ENCODE measurements around the gene MORC3. TPM values are rescaled to one million over a fixed set of nuclear protein-coding genes. Genes with fewer than 3 reads are reported as not detected.

Gene MORC3
- total and polyA plus RNA-seq, 9 of the 15 experiments (the other 6 are each of a cell fraction or from before 2014, with no cell fraction given): 12.7 to 53.7 (median 36.0) TPM

DNA sequence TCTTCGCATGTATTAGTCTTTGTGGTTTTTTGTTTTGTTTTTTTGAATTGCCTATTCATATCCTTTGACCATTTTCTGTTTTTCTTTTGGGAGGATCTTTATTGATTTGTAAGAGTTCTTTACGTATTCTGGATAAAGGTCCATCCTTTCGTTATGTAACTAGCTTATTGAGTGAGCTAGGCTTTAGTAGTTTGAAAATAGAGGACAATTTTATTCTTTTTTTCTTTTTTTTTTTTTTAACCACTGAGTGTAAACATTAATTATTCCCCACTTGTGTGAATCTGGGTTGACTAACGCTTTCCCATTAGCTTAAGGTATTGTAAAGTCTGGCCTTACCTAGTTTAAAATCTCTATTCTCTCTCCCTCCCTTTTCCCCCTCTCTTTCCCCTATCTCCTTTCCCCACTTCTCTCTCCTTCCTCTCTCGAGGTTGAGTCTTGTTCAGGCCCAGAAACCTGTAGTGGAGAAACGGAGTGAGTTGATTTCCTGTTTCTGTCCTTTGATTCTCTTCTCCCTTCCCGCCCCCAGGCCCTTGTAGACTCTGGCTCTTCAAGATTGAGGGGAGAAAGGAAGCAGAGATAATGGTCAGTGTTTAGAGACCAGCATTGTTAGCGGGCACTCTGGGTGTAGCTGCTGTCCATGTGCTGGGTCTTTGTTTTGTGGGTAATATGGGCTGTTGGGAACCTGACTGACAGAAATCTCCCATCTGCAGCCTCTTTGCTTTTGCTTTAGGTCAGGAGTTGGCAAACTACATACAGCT is 1.5 kb downstream of the MORC3 start (continued):
- TF ChIP-seq, protein P1, sequence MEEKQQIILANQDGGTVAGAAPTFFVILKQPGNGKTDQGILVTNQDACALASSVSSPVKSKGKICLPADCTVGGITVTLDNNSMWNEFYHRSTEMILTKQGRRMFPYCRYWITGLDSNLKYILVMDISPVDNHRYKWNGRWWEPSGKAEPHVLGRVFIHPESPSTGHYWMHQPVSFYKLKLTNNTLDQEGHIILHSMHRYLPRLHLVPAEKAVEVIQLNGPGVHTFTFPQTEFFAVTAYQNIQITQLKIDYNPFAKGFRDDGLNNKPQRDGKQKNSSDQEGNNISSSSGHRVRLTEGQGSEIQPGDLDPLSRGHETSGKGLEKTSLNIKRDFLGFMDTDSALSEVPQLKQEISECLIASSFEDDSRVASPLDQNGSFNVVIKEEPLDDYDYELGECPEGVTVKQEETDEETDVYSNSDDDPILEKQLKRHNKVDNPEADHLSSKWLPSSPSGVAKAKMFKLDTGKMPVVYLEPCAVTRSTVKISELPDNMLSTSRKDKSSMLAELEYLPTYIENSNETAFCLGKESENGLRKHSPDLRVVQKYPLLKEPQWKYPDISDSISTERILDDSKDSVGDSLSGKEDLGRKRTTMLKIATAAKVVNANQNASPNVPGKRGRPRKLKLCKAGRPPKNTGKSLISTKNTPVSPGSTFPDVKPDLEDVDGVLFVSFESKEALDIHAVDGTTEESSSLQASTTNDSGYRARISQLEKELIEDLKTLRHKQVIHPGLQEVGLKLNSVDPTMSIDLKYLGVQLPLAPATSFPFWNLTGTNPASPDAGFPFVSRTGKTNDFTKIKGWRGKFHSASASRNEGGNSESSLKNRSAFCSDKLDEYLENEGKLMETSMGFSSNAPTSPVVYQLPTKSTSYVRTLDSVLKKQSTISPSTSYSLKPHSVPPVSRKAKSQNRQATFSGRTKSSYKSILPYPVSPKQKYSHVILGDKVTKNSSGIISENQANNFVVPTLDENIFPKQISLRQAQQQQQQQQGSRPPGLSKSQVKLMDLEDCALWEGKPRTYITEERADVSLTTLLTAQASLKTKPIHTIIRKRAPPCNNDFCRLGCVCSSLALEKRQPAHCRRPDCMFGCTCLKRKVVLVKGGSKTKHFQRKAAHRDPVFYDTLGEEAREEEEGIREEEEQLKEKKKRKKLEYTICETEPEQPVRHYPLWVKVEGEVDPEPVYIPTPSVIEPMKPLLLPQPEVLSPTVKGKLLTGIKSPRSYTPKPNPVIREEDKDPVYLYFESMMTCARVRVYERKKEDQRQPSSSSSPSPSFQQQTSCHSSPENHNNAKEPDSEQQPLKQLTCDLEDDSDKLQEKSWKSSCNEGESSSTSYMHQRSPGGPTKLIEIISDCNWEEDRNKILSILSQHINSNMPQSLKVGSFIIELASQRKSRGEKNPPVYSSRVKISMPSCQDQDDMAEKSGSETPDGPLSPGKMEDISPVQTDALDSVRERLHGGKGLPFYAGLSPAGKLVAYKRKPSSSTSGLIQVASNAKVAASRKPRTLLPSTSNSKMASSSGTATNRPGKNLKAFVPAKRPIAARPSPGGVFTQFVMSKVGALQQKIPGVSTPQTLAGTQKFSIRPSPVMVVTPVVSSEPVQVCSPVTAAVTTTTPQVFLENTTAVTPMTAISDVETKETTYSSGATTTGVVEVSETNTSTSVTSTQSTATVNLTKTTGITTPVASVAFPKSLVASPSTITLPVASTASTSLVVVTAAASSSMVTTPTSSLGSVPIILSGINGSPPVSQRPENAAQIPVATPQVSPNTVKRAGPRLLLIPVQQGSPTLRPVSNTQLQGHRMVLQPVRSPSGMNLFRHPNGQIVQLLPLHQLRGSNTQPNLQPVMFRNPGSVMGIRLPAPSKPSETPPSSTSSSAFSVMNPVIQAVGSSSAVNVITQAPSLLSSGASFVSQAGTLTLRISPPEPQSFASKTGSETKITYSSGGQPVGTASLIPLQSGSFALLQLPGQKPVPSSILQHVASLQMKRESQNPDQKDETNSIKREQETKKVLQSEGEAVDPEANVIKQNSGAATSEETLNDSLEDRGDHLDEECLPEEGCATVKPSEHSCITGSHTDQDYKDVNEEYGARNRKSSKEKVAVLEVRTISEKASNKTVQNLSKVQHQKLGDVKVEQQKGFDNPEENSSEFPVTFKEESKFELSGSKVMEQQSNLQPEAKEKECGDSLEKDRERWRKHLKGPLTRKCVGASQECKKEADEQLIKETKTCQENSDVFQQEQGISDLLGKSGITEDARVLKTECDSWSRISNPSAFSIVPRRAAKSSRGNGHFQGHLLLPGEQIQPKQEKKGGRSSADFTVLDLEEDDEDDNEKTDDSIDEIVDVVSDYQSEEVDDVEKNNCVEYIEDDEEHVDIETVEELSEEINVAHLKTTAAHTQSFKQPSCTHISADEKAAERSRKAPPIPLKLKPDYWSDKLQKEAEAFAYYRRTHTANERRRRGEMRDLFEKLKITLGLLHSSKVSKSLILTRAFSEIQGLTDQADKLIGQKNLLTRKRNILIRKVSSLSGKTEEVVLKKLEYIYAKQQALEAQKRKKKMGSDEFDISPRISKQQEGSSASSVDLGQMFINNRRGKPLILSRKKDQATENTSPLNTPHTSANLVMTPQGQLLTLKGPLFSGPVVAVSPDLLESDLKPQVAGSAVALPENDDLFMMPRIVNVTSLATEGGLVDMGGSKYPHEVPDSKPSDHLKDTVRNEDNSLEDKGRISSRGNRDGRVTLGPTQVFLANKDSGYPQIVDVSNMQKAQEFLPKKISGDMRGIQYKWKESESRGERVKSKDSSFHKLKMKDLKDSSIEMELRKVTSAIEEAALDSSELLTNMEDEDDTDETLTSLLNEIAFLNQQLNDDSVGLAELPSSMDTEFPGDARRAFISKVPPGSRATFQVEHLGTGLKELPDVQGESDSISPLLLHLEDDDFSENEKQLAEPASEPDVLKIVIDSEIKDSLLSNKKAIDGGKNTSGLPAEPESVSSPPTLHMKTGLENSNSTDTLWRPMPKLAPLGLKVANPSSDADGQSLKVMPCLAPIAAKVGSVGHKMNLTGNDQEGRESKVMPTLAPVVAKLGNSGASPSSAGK (IDR thresholded peaks at IDR 0.05): peak; percentile 13
- TF ChIP-seq MAZ (CRISPR knock-in tag; conservative IDR thresholded peaks at IDR 0.05 in 1 of 2, IDR thresholded peaks at IDR 0.05 in 1 of 2) (peak in 1 of 2 experiments; percentile 24; a peak in 1 of 4 replicates), ZNF785 (CRISPR knock-in tag; IDR thresholded peaks at IDR 0.05) (no peak), ZNF354B (CRISPR knock-in tag; IDR thresholded peaks at IDR 0.05) (no peak), RAD21 (CRISPR knock-in tag; conservative IDR thresholded peaks at IDR 0.05 in 1 of 2, IDR thresholded peaks at IDR 0.05 in 1 of 2) (no peak), FUS (optimal IDR thresholded peaks at IDR 0.05; ENCODE audit: low read depth, low read length) (no peak), DEAF1 (CRISPR knock-in tag; IDR thresholded peaks at IDR 0.05) (no peak), TBP (optimal IDR thresholded peaks at IDR 0.05; ENCODE audit: low read depth, low read length) (no peak)
- TF ChIP-seq, protein P2, sequence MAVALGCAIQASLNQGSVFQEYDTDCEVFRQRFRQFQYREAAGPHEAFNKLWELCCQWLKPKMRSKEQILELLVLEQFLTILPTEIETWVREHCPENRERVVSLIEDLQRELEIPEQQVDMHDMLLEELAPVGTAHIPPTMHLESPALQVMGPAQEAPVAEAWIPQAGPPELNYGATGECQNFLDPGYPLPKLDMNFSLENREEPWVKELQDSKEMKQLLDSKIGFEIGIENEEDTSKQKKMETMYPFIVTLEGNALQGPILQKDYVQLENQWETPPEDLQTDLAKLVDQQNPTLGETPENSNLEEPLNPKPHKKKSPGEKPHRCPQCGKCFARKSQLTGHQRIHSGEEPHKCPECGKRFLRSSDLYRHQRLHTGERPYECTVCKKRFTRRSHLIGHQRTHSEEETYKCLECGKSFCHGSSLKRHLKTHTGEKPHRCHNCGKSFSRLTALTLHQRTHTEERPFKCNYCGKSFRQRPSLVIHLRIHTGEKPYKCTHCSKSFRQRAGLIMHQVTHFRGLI (CRISPR knock-in tag; IDR thresholded peaks at IDR 0.05): no peak
- TF ChIP-seq, protein P3, sequence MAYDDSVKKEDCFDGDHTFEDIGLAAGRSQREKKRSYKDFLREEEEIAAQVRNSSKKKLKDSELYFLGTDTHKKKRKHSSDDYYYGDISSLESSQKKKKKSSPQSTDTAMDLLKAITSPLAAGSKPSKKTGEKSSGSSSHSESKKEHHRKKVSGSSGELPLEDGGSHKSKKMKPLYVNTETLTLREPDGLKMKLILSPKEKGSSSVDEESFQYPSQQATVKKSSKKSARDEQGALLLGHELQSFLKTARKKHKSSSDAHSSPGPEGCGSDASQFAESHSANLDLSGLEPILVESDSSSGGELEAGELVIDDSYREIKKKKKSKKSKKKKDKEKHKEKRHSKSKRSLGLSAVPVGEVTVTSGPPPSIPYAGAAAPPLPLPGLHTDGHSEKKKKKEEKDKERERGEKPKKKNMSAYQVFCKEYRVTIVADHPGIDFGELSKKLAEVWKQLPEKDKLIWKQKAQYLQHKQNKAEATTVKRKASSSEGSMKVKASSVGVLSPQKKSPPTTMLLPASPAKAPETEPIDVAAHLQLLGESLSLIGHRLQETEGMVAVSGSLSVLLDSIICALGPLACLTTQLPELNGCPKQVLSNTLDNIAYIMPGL (CRISPR knock-in tag; IDR thresholded peaks at IDR 0.05): no peak
